NCI-H1092 treated with DMSO at 0.1 percent for 48 hours (cell line): ENCODE measurements around the gene JAKMIP3.

Experiments used
- DNase-seq: peaks from one replicate; lab custom pipeline; 2025; lab: John Stamatoyannopoulos, UW

JAKMIP3 gene

GRCh38 chr10:132110111-132110521, 44.4 kb downstream of the JAKMIP3 start:
- DNase-seq = no peak

GRCh38 chr10:132110713-132111112, 45.0 kb downstream of the JAKMIP3 start:
- no peak for DNase-seq

- no peak for DNase-seq
These were observed 45.5 kb downstream of the JAKMIP3 start for GRCh38 chr10:132111121-132111731.

GRCh38 chr10:132111871-132112341, 46.2 kb downstream of the JAKMIP3 start:
- DNase-seq = no peak

GRCh38 chr10:132112611-132113010, 46.9 kb downstream of the JAKMIP3 start:
- no peak for DNase-seq

- DNase-seq = no peak
These were observed 47.5 kb downstream of the JAKMIP3 start for GRCh38 chr10:132113206-132113605.

GRCh38 chr10:132113766-132114365, 48.1 kb downstream of the JAKMIP3 start:
- DNase-seq = no peak

- DNase-seq = no peak
These were observed 49.3 kb downstream of the JAKMIP3 start for GRCh38 chr10:132114953-132115520.
